Peyer's patch (tissue), 4 donors: ENCODE measurements around the gene TGFB1.

ENCODE experiments used
- POLR2A ChIP-seq, 2 donors: fragments of 450-650 bp; IDR thresholded peaks; one replicate each; pipeline ENCODE4 v1.5.1; 2017; ENCODE audit warnings: antibody characterized with exemption in 2 of 2, mild to moderate bottlenecking in 2 of 2, moderate library complexity in 2 of 2
- TF ChIP-seq, protein P1 (sequence below), 6 experiments: fragments of 450-650 bp in 4 of 6; fragments of 200-600 bp in 2 of 6; sonication (generic) in 1 of 6; IDR thresholded peaks; one replicate each; pipeline ENCODE4 v1.5.1; 2017 to 2019; ENCODE audit warnings: antibody characterized with exemption in 6 of 6, mild to moderate bottlenecking in 3 of 6, moderate library complexity in 1 of 6

DNA sequence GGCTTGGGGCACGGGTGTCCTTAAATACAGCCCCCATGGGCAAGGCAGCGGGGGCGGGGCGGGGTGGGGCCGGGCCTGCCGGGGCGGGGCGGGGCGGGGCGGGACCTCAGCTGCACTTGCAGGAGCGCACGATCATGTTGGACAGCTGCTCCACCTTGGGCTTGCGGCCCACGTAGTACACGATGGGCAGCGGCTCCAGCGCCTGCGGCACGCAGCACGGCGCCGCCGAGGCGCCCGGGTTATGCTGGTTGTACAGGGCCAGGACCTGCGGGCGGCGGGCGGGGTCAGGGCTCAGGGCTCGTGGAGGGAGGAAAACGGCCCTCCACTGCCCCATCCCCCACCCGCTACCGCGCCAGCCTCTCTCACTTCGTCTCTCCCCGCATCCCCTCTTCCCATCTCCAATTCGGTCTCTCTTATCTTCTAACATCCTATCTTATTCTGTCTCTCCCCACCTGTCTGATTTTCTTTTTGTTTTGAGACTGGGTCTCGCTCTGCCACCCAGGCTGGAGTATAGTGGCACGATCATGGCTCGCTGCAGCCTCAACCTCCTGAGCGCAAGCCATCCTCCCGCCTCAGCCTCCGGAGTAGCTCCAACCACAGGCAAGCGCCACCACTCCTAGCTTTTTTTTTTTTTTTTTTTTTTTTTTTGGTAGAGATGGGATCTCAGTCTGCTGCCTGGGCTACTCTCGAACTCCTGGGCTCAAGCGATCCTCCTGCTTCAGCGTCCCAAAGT lies 22.6 kb downstream of the TGFB1 start:
- TF ChIP-seq, protein P1, sequence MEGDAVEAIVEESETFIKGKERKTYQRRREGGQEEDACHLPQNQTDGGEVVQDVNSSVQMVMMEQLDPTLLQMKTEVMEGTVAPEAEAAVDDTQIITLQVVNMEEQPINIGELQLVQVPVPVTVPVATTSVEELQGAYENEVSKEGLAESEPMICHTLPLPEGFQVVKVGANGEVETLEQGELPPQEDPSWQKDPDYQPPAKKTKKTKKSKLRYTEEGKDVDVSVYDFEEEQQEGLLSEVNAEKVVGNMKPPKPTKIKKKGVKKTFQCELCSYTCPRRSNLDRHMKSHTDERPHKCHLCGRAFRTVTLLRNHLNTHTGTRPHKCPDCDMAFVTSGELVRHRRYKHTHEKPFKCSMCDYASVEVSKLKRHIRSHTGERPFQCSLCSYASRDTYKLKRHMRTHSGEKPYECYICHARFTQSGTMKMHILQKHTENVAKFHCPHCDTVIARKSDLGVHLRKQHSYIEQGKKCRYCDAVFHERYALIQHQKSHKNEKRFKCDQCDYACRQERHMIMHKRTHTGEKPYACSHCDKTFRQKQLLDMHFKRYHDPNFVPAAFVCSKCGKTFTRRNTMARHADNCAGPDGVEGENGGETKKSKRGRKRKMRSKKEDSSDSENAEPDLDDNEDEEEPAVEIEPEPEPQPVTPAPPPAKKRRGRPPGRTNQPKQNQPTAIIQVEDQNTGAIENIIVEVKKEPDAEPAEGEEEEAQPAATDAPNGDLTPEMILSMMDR (IDR thresholded peaks at IDR 0.05): no peak
- no peak for TF ChIP-seq POLR2A (IDR thresholded peaks at IDR 0.05)
